OCI-LY3 (cell line): ENCODE measurements around the gene SERPINI1.

Experiments
- CTCF ChIP-seq: fragments of 200-600, 300-600 bp; sonication (generic); IDR thresholded peaks from 2 replicates; pipeline ENCODE4 v1.5.1; 2014; ENCODE audit warnings: antibody characterized with exemption, low read length, low read depth
- EZH2phosphoT487 ChIP-seq: fragments of 200-600 bp; shearing (Covaris generic); IDR thresholded peaks from 2 replicates; pipeline ENCODE4 v1.6.1; 2018; ENCODE audit warnings: antibody characterized with exemption, mixed run types, low read depth

DNA sequence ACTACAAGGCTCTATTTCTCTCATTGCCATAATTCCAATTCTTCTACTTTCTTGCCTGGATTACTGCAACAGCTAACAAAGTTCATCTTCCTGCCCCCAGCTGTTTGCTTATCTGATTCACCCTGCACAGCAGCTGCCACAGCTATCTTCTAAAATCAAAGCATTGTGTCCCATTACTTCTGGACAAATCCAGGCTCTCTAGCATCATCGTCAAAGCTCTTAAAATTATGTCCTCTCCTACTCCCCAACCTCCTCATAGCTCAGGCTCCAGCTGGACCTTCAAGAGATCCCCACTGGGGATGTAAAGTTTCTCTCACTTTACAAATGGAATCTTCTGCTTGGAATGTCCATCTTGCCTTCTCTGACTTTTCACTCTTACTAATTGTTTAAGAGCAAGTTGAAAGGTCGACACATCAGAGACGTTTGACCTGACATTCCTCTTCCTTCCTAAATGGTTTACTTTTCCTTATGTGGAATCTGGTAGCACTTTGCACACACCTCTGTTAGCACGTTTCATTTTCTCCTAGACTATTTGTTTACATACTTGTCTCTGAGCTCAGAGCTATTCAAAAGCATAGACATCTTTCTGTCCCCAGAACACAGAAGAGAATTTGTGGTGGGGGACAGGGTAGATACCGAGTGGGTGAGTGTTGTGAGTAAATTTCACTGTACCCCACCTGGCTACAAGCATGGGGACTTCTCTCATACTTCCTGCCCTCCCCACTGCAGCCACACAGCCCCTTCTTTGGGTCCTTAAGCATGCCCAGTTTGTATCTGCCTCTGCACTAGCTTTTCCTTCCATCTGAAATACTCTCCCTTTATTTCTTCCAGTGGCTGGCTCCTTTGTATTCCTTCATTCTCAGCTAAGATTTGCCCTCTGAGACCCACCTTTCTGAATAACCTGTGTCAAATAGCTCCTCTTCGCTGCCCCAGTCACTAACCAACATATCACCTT is 77.9 kb downstream of the SERPINI1 start:
- no peak for TF ChIP-seq CTCF
- TF ChIP-seq EZH2phosphoT487, result no peak
